Measurements from ENCODE around the gene KATNA1.
"Not testable (repeated sequence)": the region's sequence is repeated elsewhere in the genome, so short reads cannot be mapped to it uniquely, and the experiment has no call there.

KATNA1 gene

GRCh38 chr6:149648148-149649145, at the start of gene KATNA1:
Gene KATNA1 (minus strand): TSS chr6:149648714. CDS start chr6:149638547, 10,167 bp downstream.
- peak; percentile 88 to 89 for DNase-seq

GRCh38 chr6:149698175-149698574, 49.7 kb upstream of the KATNA1 start:
- DNase-seq, result no peak

- DNase-seq, result no peak
These were observed 48.4 kb upstream of the KATNA1 start for GRCh38 chr6:149696901-149697300.

- no peak for DNase-seq
These were observed 46.4 kb upstream of the KATNA1 start for GRCh38 chr6:149694921-149695320.

- no peak for DNase-seq
These were observed 42.7 kb upstream of the KATNA1 start for GRCh38 chr6:149691201-149691600.

GRCh38 chr6:149686230-149686629, 37.7 kb upstream of the KATNA1 start:
- DNase-seq, result no peak

GRCh38 chr6:149683256-149683859, 34.8 kb upstream of the KATNA1 start:
- DNase-seq, result no peak

GRCh38 chr6:149681845-149682244, 33.3 kb upstream of the KATNA1 start:
- DNase-seq, result not testable (repeated sequence)

GRCh38 chr6:149681209-149681608, 32.7 kb upstream of the KATNA1 start:
- DNase-seq, result no peak

- no peak for DNase-seq
These were observed 32.0 kb upstream of the KATNA1 start for GRCh38 chr6:149680503-149680902.

GRCh38 chr6:149672265-149672664, 23.8 kb upstream of the KATNA1 start:
- not testable (repeated sequence) for DNase-seq

- DNase-seq, result no peak
These were observed 11.5 kb upstream of the KATNA1 start for GRCh38 chr6:149660028-149660427.

GRCh38 chr6:149657441-149657840, 8.9 kb upstream of the KATNA1 start:
- no peak for DNase-seq

GRCh38 chr6:149651056-149651455, 2.5 kb upstream of the KATNA1 start:
- no peak for DNase-seq

GRCh38 chr6:149646599-149646998, 1.9 kb downstream of the KATNA1 start:
- DNase-seq, result no peak

GRCh38 chr6:149642829-149643580, 5.5 kb downstream of the KATNA1 start:
- no peak for DNase-seq

- DNase-seq, result no peak
These were observed 12.4 kb downstream of the KATNA1 start for GRCh38 chr6:149636124-149636523.

GRCh38 chr6:149634315-149634714, 14.2 kb downstream of the KATNA1 start:
- DNase-seq, result no peak

GRCh38 chr6:149628875-149629510, 19.5 kb downstream of the KATNA1 start:
- no peak for DNase-seq

- no peak for DNase-seq
These were observed 20.8 kb downstream of the KATNA1 start for GRCh38 chr6:149627672-149628071.

GRCh38 chr6:149615805-149616204, 32.7 kb downstream of the KATNA1 start:
- DNase-seq, result no peak

- DNase-seq, result no peak
These were observed 34.2 kb downstream of the KATNA1 start for GRCh38 chr6:149614337-149614736.

Data from CD4-positive, alpha-beta T cell treated with Interleukin-1 beta for 1 hour (primary cell).